ENCODE measurements around the gene SLC17A9.

Gene SLC17A9

DNA sequence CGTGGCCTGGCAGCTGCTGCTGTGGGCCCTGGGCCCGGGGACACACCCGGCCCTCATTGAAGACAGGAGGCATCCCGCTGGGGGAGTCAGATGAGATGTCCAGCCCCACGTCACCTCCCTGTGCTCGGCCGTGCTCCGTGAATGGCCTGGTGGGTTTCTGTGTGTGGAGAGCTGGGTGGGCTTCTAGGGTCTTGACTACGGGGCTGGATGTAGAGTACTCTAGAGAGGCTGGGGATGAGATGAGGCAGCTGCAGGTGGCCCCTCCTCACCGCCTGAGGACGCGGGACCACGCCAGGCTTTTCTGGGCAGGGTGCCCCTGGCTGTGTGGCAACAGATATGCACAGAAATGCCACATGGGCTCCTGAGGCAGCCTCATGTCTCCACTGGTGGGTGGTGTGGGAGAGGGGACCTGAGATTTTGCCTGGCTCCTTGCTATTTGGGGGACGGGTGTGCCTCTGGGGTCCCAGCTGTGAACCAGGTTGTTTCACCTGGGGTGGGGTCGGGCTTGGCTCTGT is 62.7 kb downstream of the SLC17A9 start:
- TF ChIP-seq, protein P1, sequence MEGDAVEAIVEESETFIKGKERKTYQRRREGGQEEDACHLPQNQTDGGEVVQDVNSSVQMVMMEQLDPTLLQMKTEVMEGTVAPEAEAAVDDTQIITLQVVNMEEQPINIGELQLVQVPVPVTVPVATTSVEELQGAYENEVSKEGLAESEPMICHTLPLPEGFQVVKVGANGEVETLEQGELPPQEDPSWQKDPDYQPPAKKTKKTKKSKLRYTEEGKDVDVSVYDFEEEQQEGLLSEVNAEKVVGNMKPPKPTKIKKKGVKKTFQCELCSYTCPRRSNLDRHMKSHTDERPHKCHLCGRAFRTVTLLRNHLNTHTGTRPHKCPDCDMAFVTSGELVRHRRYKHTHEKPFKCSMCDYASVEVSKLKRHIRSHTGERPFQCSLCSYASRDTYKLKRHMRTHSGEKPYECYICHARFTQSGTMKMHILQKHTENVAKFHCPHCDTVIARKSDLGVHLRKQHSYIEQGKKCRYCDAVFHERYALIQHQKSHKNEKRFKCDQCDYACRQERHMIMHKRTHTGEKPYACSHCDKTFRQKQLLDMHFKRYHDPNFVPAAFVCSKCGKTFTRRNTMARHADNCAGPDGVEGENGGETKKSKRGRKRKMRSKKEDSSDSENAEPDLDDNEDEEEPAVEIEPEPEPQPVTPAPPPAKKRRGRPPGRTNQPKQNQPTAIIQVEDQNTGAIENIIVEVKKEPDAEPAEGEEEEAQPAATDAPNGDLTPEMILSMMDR (conservative IDR thresholded peaks at IDR 0.05; ENCODE audit: control insufficient read depth, insufficient read depth, low read depth, low read length) = no peak
- no peak overlapping the region for H3K4me3 ChIP-seq (ENCODE audit: control insufficient read depth, low read depth, low read length)
- DNase-seq (ENCODE audit: low read depth) = no peak

DNA sequence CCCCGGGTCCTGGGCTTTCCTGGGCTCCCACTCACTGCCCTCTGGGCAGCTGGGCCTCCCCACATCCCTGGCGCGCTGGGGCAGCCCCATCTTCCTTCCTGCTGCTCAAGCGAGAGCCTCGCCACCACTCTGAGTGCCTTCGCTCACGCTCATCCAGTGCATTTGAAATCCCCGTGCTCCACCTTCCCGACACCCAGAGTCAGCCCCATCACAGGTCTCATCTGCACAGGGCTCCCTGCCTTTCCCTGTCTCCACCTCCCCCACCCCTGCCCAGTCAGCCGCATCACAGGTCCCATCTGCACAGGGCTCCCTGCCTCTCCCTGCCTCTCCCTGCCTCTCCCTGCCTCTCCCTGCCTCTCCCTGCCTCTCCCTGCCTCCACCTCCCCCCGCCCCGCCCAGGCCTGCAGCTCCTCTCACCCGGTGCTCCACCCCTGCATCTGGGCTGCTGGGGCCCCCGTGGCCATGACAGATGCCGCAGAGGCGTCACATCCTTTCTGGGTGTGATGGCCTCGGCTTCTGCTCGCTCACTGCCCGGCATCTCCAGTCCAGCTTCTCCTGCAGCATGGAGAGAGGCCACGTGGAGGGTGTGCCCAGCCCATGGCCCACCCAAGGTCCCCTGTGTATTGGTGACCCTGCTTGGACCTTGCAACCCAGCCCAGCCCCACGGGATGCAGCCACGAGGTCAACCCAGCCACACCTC is 63.3 kb downstream of the SLC17A9 start:
- TF ChIP-seq, protein P1 (conservative IDR thresholded peaks at IDR 0.05; ENCODE audit: control insufficient read depth, insufficient read depth, low read depth, low read length) = no peak
- H3K4me3 ChIP-seq (ENCODE audit: control insufficient read depth, low read depth, low read length) = no peak overlapping the region
- DNase-seq (ENCODE audit: low read depth) = no peak

DNA sequence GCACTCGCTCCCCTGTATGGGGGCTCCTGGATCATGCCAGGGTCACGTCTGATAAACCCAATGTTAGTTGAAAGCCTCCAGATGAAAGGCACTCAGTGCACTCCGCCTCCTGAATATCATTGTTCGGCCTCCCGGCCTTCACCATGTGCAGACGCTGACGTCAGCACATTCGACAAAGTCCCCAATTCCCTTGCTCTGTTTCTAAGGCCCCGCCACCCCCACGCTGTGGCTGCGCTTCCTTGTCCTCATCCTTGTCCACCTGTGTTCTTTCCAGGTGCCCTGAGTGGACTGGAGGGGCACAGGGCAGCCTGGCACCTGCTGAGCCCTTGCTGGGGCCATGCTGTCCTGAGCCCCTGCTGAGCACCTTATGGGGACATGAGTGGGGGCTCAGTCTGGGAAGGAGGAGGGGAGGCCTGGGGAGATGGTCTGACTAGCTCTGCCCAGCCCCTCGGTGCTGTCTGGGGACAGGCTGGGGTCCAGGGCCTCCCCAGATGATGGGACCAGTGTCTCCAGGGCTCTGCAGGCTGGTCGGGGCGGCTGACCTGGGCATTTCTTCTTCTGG is 64.1 kb downstream of the SLC17A9 start:
- TF ChIP-seq, protein P1 (conservative IDR thresholded peaks at IDR 0.05; ENCODE audit: control insufficient read depth, insufficient read depth, low read depth, low read length) = no peak
- no peak overlapping the region for H3K4me3 ChIP-seq (ENCODE audit: control insufficient read depth, low read depth, low read length)
- DNase-seq (ENCODE audit: low read depth) = no peak

DNA sequence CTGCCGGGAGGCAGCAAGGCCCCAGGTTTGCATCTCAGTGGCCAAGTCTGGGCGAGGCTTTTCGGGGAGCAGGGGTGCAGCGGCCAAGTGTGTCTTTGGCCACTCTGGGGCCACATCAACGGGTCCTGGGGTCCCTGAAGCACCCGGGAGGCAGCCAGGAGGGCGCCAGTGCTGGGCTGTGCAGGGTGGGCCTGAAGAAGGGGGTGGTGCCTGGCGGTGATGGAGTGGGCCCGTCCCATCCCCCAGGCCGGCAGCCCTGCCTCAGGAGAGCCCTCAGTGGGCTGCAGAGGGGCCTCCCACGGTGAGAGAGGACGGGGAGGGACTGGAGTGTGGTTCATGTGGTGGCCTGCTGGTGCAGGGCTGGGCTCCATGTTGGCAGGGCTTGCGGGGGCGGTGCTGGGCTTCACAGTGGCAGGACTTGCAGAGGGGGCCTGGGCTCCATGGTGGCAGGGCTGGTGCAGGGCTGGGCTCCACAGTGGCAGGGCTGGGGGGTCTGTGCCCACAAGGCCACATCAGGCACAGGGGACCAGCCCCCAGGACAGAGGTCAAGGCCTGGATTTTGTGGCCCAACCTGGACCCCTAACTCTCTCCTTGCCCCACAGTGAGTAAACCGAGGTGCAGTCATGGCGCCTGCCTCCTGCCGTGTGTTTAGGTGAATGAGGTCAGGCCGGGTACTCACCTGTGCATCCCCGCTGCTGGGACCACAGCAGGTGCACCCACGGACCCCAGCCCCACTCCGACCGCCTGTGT is 64.7 kb downstream of the SLC17A9 start:
- H3K4me3 ChIP-seq (ENCODE audit: control insufficient read depth, low read depth, low read length) = no peak overlapping the region
- TF ChIP-seq, protein P1 (conservative IDR thresholded peaks at IDR 0.05; ENCODE audit: control insufficient read depth, insufficient read depth, low read depth, low read length) = no peak
- no peak for DNase-seq (ENCODE audit: low read depth)

DNA sequence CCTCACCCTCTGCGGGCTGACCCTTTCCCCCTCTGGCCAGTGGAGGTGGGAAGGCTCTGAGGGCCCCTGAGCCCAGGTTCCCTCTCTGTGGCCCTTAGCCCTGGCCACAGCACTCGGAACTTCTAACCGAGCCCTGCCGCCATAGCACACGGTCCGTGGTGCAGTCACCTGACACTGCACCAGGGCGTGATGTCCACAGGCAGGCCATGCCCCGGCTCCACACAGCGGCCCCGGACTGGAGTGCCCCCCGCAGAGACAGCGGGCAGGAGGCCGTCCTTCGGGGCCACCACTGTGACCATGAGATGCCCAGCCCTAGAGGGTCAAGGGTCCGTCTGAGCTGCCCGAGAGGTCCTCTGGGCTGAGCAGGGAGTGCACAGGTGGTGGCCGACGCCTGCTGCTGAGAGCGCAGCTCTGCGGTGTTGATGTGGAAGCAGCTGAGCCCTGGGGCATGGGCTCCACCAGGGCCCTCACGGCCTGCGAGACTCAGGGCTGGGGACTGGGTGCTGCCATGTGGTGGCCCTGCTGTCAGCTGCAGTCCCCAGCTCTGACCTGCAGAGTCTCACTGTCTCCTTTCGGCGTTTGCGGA is 65.4 kb downstream of the SLC17A9 start:
- TF ChIP-seq, protein P1 (conservative IDR thresholded peaks at IDR 0.05; ENCODE audit: control insufficient read depth, insufficient read depth, low read depth, low read length) = no peak
- DNase-seq (ENCODE audit: low read depth) = no peak
- H3K4me3 ChIP-seq (ENCODE audit: control insufficient read depth, low read depth, low read length) = no peak overlapping the region

All from fibroblast of mammary gland (primary cell).